Stimulated activated CD8-positive, alpha-beta memory T cell treated with anti-CD3 and anti-CD28 coated beads, Interleukin-4, amount 100 ng/mL, for 4 hours (primary cell): ENCODE data around the gene LRP1B.

Experiments
- DNase-seq, 2 donors: peaks; one replicate each; pipeline ENCODE4 v3.0.0-alpha.2; 2020; ENCODE audit warnings: low read depth in 2 of 2, low spot score in 1 of 2

The LRP1B gene

GRCh38 chr2:141062031-141062430 lies 1068.8 kb downstream of the LRP1B start:
- no peak for DNase-seq

- DNase-seq = no peak
Observed at GRCh38 chr2:141058556-141058955, 1072.3 kb downstream of the LRP1B start.

DNA sequence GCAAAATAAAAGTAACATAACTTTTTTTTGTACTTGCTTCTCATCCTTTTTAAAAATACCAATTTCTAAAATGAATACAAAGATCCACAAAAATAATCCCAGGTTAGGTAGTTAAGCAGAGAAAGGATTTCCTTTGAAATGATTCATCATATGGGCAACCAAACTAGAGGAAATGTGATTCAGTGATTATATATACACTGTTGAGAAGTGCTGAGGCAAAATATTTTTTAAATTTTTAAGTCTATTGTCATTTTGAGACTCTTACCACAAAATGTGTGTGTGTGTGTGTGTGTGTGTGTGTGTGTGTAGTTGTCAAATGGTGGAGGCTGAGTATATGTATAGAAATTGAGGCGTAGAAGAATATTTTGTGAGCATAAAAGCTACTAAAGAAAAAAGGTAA lies 1075.3 kb downstream of the LRP1B start:
- no peak for DNase-seq

GRCh38 chr2:141048951-141049350 lies 1081.9 kb downstream of the LRP1B start:
- DNase-seq = no peak

DNA sequence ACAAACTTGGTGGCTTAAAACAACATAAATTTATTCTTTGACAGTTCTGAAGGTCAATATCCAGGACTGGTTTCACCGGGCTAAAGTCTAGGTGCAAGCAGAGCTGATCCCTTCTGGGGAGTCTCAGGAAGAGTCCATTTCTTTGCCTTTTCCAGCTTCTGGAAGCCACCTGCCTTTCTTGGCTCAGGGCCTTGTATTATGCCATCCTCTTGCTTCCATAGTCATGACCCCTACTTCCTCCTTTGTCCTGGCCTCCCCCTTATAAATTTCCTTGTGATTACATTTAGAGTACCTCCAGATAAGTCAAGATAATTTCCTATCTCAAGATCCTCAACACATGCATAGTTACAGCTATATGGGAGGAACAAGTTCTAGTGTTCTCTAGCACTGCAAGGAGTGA lies 1089.5 kb downstream of the LRP1B start:
- no peak for DNase-seq

DNA sequence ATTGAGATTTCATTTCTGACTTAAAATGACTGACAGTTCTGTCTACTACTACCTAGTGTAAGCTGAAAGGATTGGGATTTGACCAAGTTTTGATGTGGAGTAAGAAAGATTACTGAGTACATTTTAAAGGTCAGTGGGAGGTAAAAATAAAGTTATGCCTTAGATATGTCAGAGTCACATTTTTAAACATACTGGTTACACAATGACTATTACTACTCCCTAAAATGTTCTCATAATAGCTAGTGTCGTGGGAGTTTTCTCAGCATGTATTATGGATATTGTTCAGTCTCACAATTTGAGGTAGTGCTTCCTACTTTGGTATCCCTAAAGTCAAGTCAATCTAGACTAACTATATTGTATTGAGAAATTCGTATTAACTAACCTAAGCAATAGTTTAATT lies 1092.5 kb downstream of the LRP1B start:
- no peak for DNase-seq

DNA sequence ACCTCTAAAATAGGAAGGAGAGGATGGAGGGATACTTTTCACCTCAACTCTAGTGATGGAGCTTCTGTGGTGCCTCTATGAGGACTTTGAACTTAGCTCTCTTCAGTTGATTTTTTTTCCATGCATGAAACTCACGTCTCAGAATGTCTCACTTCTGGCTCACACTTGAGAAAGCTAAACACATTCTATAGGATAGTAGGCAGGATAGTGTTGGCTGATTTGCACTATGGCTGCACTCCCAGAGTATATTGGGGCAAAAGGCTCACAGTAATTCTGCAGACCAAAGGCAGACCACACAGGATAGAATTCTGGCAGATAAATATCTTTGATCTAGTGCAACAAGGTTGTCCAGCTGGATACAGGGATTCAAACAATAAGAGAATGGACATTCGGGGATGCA lies 1093.5 kb downstream of the LRP1B start:
- no peak for DNase-seq

DNA sequence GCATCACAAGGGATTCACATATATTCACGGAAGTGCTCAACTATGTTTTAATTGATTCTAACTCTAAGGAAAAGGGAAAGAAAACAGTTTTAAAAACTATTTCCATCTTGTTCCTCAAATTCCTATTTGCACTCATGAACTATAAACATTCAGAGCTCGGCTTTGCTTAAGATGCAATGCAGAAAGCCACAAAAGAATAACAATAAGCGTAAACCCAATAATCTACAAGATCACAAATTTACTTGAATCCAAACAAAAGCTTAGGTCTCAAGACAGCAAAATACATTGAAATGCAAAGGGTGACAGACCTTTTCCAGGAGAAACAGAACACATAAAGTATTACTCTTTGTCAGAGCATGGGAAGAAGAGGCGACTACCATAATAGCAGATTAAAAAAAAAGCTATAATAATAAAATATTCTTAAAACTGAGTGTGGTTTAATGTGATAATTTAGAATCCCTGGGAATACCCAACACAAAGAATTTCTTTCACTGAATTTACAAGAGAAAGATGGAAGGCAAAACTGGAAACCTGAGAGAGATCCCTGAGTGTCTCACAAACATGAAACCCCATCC lies 1094.9 kb downstream of the LRP1B start:
- DNase-seq = no peak

- no peak for DNase-seq
Observed at GRCh38 chr2:141029428-141030078, 1101.3 kb downstream of the LRP1B start.

GRCh38 chr2:141027221-141027620 lies 1103.6 kb downstream of the LRP1B start:
- no peak for DNase-seq

DNA sequence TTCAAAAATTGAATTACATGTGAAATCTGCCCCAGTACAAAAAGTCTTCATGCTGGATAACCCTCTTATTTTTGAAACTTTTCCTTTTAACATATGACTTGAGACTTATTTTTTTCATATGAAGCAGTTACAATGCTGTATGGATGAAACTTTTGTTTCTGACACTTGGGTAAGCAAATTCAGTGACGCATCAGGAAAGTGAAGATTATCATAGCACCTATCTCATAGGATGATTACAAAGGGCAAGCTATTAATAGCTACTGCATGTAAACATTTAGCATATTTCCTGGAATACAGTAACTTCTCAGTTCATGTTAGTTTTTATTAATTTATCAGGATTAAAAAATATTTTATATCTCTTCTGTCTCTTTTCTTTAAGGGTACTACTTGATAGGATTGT lies 1109.2 kb downstream of the LRP1B start:
- DNase-seq = no peak

- DNase-seq = no peak
Observed at GRCh38 chr2:141021109-141021508, 1109.7 kb downstream of the LRP1B start.

DNA sequence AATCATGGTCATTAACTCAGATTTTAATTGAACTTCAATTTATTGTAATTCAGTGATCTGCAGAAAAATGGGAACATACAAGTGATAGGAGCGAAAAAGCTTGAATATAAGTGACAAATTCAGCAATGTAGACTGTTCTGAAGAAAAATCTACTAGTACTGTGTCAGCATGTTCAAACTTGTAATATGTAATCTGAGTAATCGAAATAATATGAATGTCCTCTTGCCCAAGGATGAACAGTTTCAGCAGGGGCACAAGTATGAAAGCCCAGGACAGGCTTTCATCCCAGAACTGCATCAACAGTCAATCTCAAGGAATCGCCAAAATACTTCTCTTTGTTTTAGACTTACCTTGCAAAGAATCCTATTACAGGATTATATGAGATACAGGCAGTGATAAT lies 1110.5 kb downstream of the LRP1B start:
- DNase-seq = no peak

GRCh38 chr2:141015341-141016047 lies 1115.3 kb downstream of the LRP1B start:
- DNase-seq = no peak

DNA sequence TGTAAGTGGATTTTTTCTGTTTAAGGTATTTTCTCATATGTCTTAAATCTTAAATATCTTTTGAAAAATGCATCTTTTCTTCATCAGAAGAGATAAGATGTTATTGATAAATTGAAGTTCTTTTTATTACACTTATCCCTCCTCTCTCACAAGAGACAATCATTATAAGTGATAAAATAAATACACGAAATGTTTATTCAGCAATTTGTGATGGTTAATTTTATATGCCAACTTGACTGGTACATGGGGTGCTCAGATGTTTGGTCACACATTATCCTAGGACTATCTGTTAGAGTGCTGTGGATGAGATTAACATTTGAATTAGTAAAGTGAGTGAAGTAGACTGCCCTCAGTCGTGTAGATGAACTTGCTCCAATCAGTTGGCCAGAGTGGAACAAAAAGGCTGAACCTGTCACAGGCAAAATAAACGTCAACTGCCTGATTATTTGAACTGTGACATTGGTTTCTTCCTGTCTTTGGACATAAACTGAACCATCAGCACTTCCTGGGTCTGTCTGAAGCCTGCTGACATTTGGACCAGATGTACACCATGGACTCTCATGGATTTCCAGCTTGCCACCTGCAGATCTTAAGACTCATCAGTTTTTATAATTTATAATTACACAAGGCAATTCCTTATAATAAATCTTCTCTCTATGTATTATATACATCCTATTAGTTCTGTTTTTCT lies 1126.7 kb downstream of the LRP1B start:
- no peak for DNase-seq

DNA sequence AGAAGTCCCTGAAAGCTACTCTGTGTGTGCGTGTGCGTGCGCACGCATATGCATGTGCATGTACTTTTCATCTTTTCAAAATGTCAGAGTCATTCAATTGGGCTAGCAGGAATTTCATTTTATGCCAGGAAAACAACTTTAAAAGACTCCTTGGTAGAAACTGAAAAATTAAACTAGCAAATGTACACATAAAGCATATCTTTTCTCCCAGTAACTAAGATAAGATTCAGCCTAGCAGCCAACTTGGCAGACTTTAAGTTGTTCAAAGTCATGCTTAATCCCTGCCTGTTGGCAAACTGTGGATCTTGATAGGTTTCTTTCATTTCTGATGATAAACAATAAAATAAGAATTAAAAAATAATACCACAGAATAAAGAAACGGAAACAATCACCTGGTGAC lies 1129.1 kb downstream of the LRP1B start:
- no peak for DNase-seq

- DNase-seq = no peak
Observed at GRCh38 chr2:140998577-140998976, 1132.2 kb downstream of the LRP1B start.

DNA sequence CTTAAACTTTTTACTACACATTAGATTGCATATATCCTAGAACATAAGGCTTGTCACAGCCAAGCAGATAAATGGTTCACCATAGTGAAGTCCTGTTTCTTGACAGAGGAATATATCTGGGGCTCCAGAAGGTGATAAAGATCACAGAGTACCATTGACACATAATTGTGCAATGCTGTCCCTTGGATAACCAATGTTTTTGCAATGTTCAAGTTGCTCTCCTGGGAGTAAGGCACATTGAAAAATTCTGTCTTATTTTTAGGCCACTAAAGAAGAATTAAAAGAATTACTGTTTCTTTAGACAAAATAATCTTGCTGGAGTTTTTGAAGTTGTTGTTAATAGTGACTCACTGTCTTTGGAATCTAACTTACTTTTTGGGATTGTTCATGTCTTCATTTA lies 1132.8 kb downstream of the LRP1B start:
- DNase-seq = no peak

DNA sequence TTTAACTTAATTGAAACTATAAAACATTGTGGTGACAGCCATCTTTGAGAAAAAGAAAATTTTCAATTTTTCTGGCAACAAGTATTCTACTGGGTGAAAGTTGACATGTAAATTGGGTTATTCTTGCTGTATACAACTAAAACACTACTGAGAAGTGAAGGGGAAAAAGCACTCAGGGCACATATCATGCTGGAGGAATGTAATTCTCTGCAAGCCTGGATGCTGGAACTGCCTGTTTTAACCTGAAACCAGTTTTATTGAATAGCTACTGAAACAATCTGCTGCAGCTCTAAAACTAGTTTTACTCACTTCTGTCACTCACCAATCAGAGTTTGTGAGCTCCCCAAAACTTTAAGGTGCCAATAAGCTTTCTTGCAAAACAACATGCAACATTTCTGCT lies 1136.0 kb downstream of the LRP1B start:
- no peak for DNase-seq

- DNase-seq = no peak
Observed at GRCh38 chr2:140990416-140990815, 1140.4 kb downstream of the LRP1B start.

- DNase-seq = no peak
Observed at GRCh38 chr2:140988597-140988996, 1142.2 kb downstream of the LRP1B start.

DNA sequence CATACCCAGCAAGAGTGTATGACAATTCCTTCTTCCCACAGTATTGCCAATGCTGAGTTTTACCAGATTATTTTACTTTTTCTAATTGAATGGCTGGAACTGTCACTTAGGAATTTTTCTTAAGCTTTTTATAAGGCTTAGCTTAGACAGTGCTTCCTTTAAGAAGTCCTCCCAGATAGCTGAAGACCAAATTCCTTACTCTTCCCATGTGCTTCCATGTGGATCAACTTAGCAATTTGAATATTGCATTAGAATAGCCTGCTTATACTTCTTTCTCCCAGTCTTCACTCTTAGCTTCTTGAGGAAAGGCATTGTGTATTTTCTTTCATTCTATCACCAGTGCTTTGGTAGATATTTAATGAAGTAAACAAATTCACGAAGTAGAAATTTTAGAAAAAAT lies 1144.4 kb downstream of the LRP1B start:
- DNase-seq = no peak
